AG20443 (cell line): ENCODE data around the gene IL31.

ENCODE experiments used
- DNase-seq: peaks from one replicate; pipeline ENCODE4 v3.0.0; 2012; ENCODE audit warnings: low spot score, mixed read lengths

The IL31 gene

GRCh38 chr12:122152754-122153153 is 21.3 kb downstream of the IL31 start:
- DNase-seq, result no peak

- DNase-seq, result no peak
These were observed 23.8 kb downstream of the IL31 start for GRCh38 chr12:122150127-122150681.

- peak; percentile 44 for DNase-seq
These were observed 25.4 kb downstream of the IL31 start for GRCh38 chr12:122148657-122149056.

- DNase-seq, result no peak
These were observed 26.3 kb downstream of the IL31 start for GRCh38 chr12:122147514-122148290.

GRCh38 chr12:122145505-122146330 is 28.3 kb downstream of the IL31 start:
- no peak for DNase-seq

GRCh38 chr12:122144885-122145284 is 29.1 kb downstream of the IL31 start:
- DNase-seq, result no peak

- DNase-seq, result no peak
These were observed 31.2 kb downstream of the IL31 start for GRCh38 chr12:122142857-122143256.

- no peak for DNase-seq
These were observed 31.9 kb downstream of the IL31 start for GRCh38 chr12:122141911-122142725.

- no peak for DNase-seq
These were observed 33.4 kb downstream of the IL31 start for GRCh38 chr12:122140467-122141257.

- DNase-seq, result no peak
These were observed 34.1 kb downstream of the IL31 start for GRCh38 chr12:122139941-122140340.

GRCh38 chr12:122139266-122139665 is 34.8 kb downstream of the IL31 start:
- no peak for DNase-seq

- no peak for DNase-seq
These were observed 35.4 kb downstream of the IL31 start for GRCh38 chr12:122138616-122139015.

GRCh38 chr12:122138181-122138580 is 35.8 kb downstream of the IL31 start:
- no peak for DNase-seq

- DNase-seq, result no peak
These were observed 36.3 kb downstream of the IL31 start for GRCh38 chr12:122137681-122138080.

- no peak for DNase-seq
These were observed 36.8 kb downstream of the IL31 start for GRCh38 chr12:122137229-122137628.

GRCh38 chr12:122135437-122136031 is 38.5 kb downstream of the IL31 start:
- no peak for DNase-seq

- no peak for DNase-seq
These were observed 40.6 kb downstream of the IL31 start for GRCh38 chr12:122133192-122133950.

- no peak for DNase-seq
These were observed 43.9 kb downstream of the IL31 start for GRCh38 chr12:122130150-122130549.

- DNase-seq, result no peak
These were observed 44.9 kb downstream of the IL31 start for GRCh38 chr12:122129131-122129530.

GRCh38 chr12:122128481-122128880 is 45.5 kb downstream of the IL31 start:
- DNase-seq, result no peak
